ENCODE data around the gene SPRED2.
A peak's percentile ranks its signal among the peaks of the same experiment; 100 is the strongest.

The SPRED2 gene

GRCh38 chr2:65432227-65433190 lies at the start of gene SPRED2:
Gene SPRED2 (minus strand): TSS chr2:65432599. CDS start chr2:65431987, 612 bp downstream.
- no peak for TF ChIP-seq CTCF (IDR thresholded peaks at IDR 0.05; ENCODE audit: low read depth, low read length)
- peak within 1 kb of the TSS; percentile 91 for H3K4me3 ChIP-seq (ENCODE audit: low read depth, low read length)
- in situ Hi-C loops (cut with HindIII; ENCODE audit: low sequenced_read_pairs) = no loop called here
- peak; percentile 98 for DNase-seq (ENCODE audit: low read depth, low spot score)

- in situ Hi-C loops (cut with HindIII; ENCODE audit: low sequenced_read_pairs) = no loop called here
- no peak for TF ChIP-seq CTCF (IDR thresholded peaks at IDR 0.05; ENCODE audit: low read depth, low read length)
- no peak overlapping the region for H3K4me3 ChIP-seq (ENCODE audit: low read depth, low read length)
- DNase-seq (ENCODE audit: low read depth, low spot score) = no peak
Measured at GRCh38 chr2:65481961-65482360, 49.6 kb upstream of the SPRED2 start.

- H3K4me3 ChIP-seq (ENCODE audit: low read depth, low read length) = no peak overlapping the region
- DNase-seq (ENCODE audit: low read depth, low spot score) = no peak
- no peak for TF ChIP-seq CTCF (IDR thresholded peaks at IDR 0.05; ENCODE audit: low read depth, low read length)
- in situ Hi-C loops (cut with HindIII; ENCODE audit: low sequenced_read_pairs) = no loop called here
Measured at GRCh38 chr2:65479524-65479923, 47.1 kb upstream of the SPRED2 start.

- in situ Hi-C loops (cut with HindIII; ENCODE audit: low sequenced_read_pairs) = no loop called here
- no peak for TF ChIP-seq CTCF (IDR thresholded peaks at IDR 0.05; ENCODE audit: low read depth, low read length)
- H3K4me3 ChIP-seq (ENCODE audit: low read depth, low read length) = no peak overlapping the region
- DNase-seq (ENCODE audit: low read depth, low spot score) = no peak
Measured at GRCh38 chr2:65478498-65479135, 46.2 kb upstream of the SPRED2 start.

GRCh38 chr2:65477590-65477989 lies 45.2 kb upstream of the SPRED2 start:
- no peak for TF ChIP-seq CTCF (IDR thresholded peaks at IDR 0.05; ENCODE audit: low read depth, low read length)
- in situ Hi-C loops (cut with HindIII; ENCODE audit: low sequenced_read_pairs) = no loop called here
- no peak overlapping the region for H3K4me3 ChIP-seq (ENCODE audit: low read depth, low read length)
- no peak for DNase-seq (ENCODE audit: low read depth, low spot score)

GRCh38 chr2:65476778-65477177 lies 44.4 kb upstream of the SPRED2 start:
- in situ Hi-C loops (cut with HindIII; ENCODE audit: low sequenced_read_pairs) = no loop called here
- no peak overlapping the region for H3K4me3 ChIP-seq (ENCODE audit: low read depth, low read length)
- no peak for TF ChIP-seq CTCF (IDR thresholded peaks at IDR 0.05; ENCODE audit: low read depth, low read length)
- DNase-seq (ENCODE audit: low read depth, low spot score) = no peak

All from astrocyte of the spinal cord (primary cell).